Lower leg skin (tissue), 3 donors: ENCODE results near the gene SRI.

ENCODE experiments used
- CTCF ChIP-seq, 3 donors: fragments of 450-650 bp; IDR thresholded peaks; one replicate each; pipeline ENCODE4 v1.5.1; 2016; ENCODE audit warnings: antibody characterized with exemption in 3 of 3, mild to moderate bottlenecking in 3 of 3, moderate library complexity in 2 of 3
- POLR2A ChIP-seq, 2 donors: fragments of 450-650 bp; IDR thresholded peaks; one replicate each; pipeline ENCODE4 v1.6.1; 2016 to 2017; ENCODE audit warnings: antibody characterized with exemption in 2 of 2, mild to moderate bottlenecking in 1 of 2, moderate library complexity in 1 of 2

- TF ChIP-seq CTCF (IDR thresholded peaks at IDR 0.05) (no peak), POLR2A (IDR thresholded peaks at IDR 0.05) (no peak)
Observed at GRCh38 chr7:88223265-88223664, 3.4 kb upstream of the SRI start.
